Neural cell (in vitro differentiated cells): ENCODE results near the gene USO1. TPM values are rescaled to one million over a fixed set of nuclear protein-coding genes. Genes with fewer than 3 reads are reported as not detected.

Experiments used
- H2AFZ ChIP-seq: fragments of 200-600, 300-800 bp; sonication (generic), shearing (Covaris generic); 2 replicates; pipeline ENCODE4 v1.6.0; 2014; ENCODE audit warnings: low read depth, mild to moderate bottlenecking, antibody characterized with exemption, low read length, moderate library complexity
- H3F3A ChIP-seq: fragments of 200-600 bp; shearing (Covaris generic); 2 replicates; pipeline ENCODE4 v1.6.1; 2016; ENCODE audit warnings: mild to moderate bottlenecking, moderate library complexity, mixed read lengths, antibody characterized with exemption, low read length; ENCODE audit not compliant: insufficient read depth, poor library complexity, severe bottlenecking
- H3K27ac ChIP-seq: fragments of 200-600, 300-800 bp; sonication (generic), shearing (Covaris generic); 2 replicates; pipeline ENCODE4 v1.5.1; 2014; ENCODE audit warnings: mild to moderate bottlenecking, low read length, moderate library complexity
- H3K27me3 ChIP-seq: fragments of 300-800, 200-600 bp; sonication (generic), shearing (Covaris generic); 2 replicates; pipeline ENCODE4 v1.6.0; 2014; ENCODE audit warnings: mild to moderate bottlenecking, low read depth, low read length, moderate library complexity; ENCODE audit not compliant: insufficient read depth
- H3K36me3 ChIP-seq: fragments of 300-800, 200-600 bp; sonication (generic), shearing (Covaris generic); 2 replicates; pipeline ENCODE4 v1.5.1; 2014; ENCODE audit warnings: mild to moderate bottlenecking, antibody characterized with exemption, low read length, moderate library complexity; ENCODE audit not compliant: insufficient read depth
- H3K4me2 ChIP-seq: fragments of 300-800, 200-600 bp; sonication (generic), shearing (Covaris generic); 2 replicates; pipeline ENCODE4 v1.6.0; 2014; ENCODE audit warnings: mild to moderate bottlenecking, low read length
- H3K4me3 ChIP-seq: fragments of 300-800, 200-600 bp; sonication (generic), shearing (Covaris generic); 2 replicates; pipeline ENCODE4 v1.5.1; 2014; ENCODE audit warnings: mild to moderate bottlenecking, low read length, moderate library complexity
- H3K79me2 ChIP-seq: fragments of 200-600 bp; shearing (Covaris generic); replicated peaks from 2 replicates; pipeline ENCODE4 v1.6.0; 2014; ENCODE audit warnings: mild to moderate bottlenecking, low read length, moderate library complexity; ENCODE audit not compliant: insufficient read depth
- H3K9ac ChIP-seq: fragments of 300-800, 200-600 bp; sonication (generic), shearing (Covaris generic); 2 replicates; pipeline ENCODE4 v1.6.1; 2016; ENCODE audit warnings: mild to moderate bottlenecking, low read length, mixed read lengths
- H3K9me2 ChIP-seq: fragments of 200-600 bp; shearing (Covaris generic); 2 replicates; pipeline ENCODE4 v1.6.1; 2016; ENCODE audit warnings: mild to moderate bottlenecking, low read length, mixed read lengths; ENCODE audit not compliant: insufficient read depth
- H3K9me3 ChIP-seq: fragments of 200-600, 300-800 bp; sonication (generic), shearing (Covaris generic); 2 replicates; pipeline ENCODE4 v1.6.1; 2016; ENCODE audit warnings: mild to moderate bottlenecking, mixed run types, low read length, moderate library complexity, mixed read lengths
- H4K20me1 ChIP-seq: fragments of 200-600 bp; shearing (Covaris generic); 2 replicates; pipeline ENCODE4 v1.6.1; 2016; ENCODE audit warnings: mild to moderate bottlenecking, mixed run types; ENCODE audit not compliant: insufficient read depth
- CTCF ChIP-seq: fragments of 450-650 bp; IDR thresholded peaks from 2 replicates; pipeline ENCODE4 v1.5.1; 2014; ENCODE audit warnings: antibody characterized with exemption, mild to moderate bottlenecking, moderate library complexity; ENCODE audit not compliant: poor library complexity, severe bottlenecking
- EP300 ChIP-seq: fragments of 450-650 bp; conservative IDR thresholded peaks from 2 replicates; pipeline ENCODE4 v1.6.1; 2014; ENCODE audit warnings: antibody characterized with exemption, mild to moderate bottlenecking, moderate library complexity; ENCODE audit not compliant: poor library complexity, severe bottlenecking
- EZH2 ChIP-seq: fragments of 200-600, 300-800 bp; shearing (Covaris generic), sonication (generic); IDR thresholded peaks from 2 replicates; pipeline ENCODE4 v1.6.1; 2014; ENCODE audit warnings: antibody characterized with exemption, low read length, borderline replicate concordance, mild to moderate bottlenecking; ENCODE audit not compliant: insufficient read depth, poor library complexity, severe bottlenecking
- MXI1 ChIP-seq: fragments of 450-650 bp; conservative IDR thresholded peaks from 2 replicates; pipeline ENCODE4 v1.6.1; 2014; ENCODE audit warnings: antibody characterized with exemption, mild to moderate bottlenecking; ENCODE audit not compliant: poor library complexity, severe bottlenecking
- POLR2AphosphoS5 ChIP-seq: IDR thresholded peaks from 2 replicates; pipeline ENCODE4 v1.6.1; 2012
- RAD21 ChIP-seq: fragments of 450-650 bp; conservative IDR thresholded peaks from 2 replicates; pipeline ENCODE4 v1.6.1; 2014; ENCODE audit warnings: antibody characterized with exemption, mild to moderate bottlenecking, moderate library complexity
- REST ChIP-seq: IDR thresholded peaks from 2 replicates; pipeline ENCODE4 v1.6.1; 2012; ENCODE audit warnings: borderline replicate concordance
- SMC3 ChIP-seq: fragments of 450-650 bp; conservative IDR thresholded peaks from 2 replicates; pipeline ENCODE4 v1.6.1; 2014; ENCODE audit warnings: antibody characterized with exemption, mild to moderate bottlenecking, moderate library complexity; ENCODE audit not compliant: poor library complexity
- TAF1 ChIP-seq: IDR thresholded peaks from 2 replicates; pipeline ENCODE4 v1.6.1; 2012; ENCODE audit warnings: low read depth
- polyA plus RNA-seq: library from polyadenylated mRNA; depleted of rRNA; stranded (reverse); fragments of >200 nt; gene quantifications from 2 replicates; pipeline ENCODE4 v1.2.3, GENCODE V29; 2014

USO1 gene
- polyA plus RNA-seq, 1 donor from 2014 or later = 40.0 TPM

GRCh38 chr4:75786526-75786925, 62.1 kb downstream of the USO1 start:
- no peak overlapping the region for H3K4me3 ChIP-seq
- no peaks in the 10 kb centered on the region for H3K36me3 ChIP-seq

GRCh38 chr4:75786938-75787337, 62.6 kb downstream of the USO1 start:
- Histone ChIP-seq H3K27ac (no peak overlapping the region), H4K20me1 (no peaks in the 10 kb centered on the region), H3K9me3 (no peaks in the 10 kb centered on the region), H3K79me2 (no peaks in the 10 kb centered on the region), H3K4me3 (no peak overlapping the region), H3F3A (no peaks in the 10 kb centered on the region), H3K36me3 (no peaks in the 10 kb centered on the region), H2AFZ (no peak overlapping the region), H3K27me3 (no peaks in the 10 kb centered on the region), H3K9ac (no peak overlapping the region), H3K9me2 (no peaks in the 10 kb centered on the region), H3K4me2 (no peak overlapping the region)
- TF ChIP-seq POLR2AphosphoS5 (no peak), EP300 (no peak), SMC3 (no peak), RAD21 (no peak), TAF1 (no peak), MXI1 (no peak)

More at GRCh38 chr4:75786526-75786925, 62.1 kb downstream of the USO1 start:
- TF ChIP-seq POLR2AphosphoS5 (no peak), REST (no peak), SMC3 (no peak)
- H3K9me2 ChIP-seq = no peaks in the 10 kb centered on the region
- H3K27me3 ChIP-seq = no peaks in the 10 kb centered on the region
- H3K9ac ChIP-seq = no peak overlapping the region
- H3F3A ChIP-seq = no peaks in the 10 kb centered on the region
- H3K27ac ChIP-seq = no peak overlapping the region
- no peak overlapping the region for H3K4me2 ChIP-seq
- H3K9me3 ChIP-seq = no peaks in the 10 kb centered on the region
- H2AFZ ChIP-seq = no peak overlapping the region
- H3K79me2 ChIP-seq = no peaks in the 10 kb centered on the region
- no peaks in the 10 kb centered on the region for H4K20me1 ChIP-seq

GRCh38 chr4:75790024-75790423, 65.6 kb downstream of the USO1 start:
- no peaks in the 10 kb centered on the region for H3K79me2 ChIP-seq
- H3K9ac ChIP-seq = no peak overlapping the region
- H2AFZ ChIP-seq = no peak overlapping the region
- no peaks in the 10 kb centered on the region for H3K36me3 ChIP-seq
- no peaks in the 10 kb centered on the region for H3F3A ChIP-seq
- no peak overlapping the region for H3K4me2 ChIP-seq
- no peak overlapping the region for H3K27ac ChIP-seq
- no peak overlapping the region for H3K4me3 ChIP-seq
- H3K27me3 ChIP-seq = no peaks in the 10 kb centered on the region
- no peaks in the 10 kb centered on the region for H3K9me3 ChIP-seq
- TF ChIP-seq REST (no peak), SMC3 (no peak), EZH2 (no peak), TAF1 (no peak), EP300 (no peak), CTCF (no peak), MXI1 (no peak), POLR2AphosphoS5 (no peak)
- no peaks in the 10 kb centered on the region for H4K20me1 ChIP-seq
- no peaks in the 10 kb centered on the region for H3K9me2 ChIP-seq
